Kidney (tissue), 14 donors: ENCODE results near the gene EHD3. TPM values are rescaled to one million over a fixed set of nuclear protein-coding genes. Genes with fewer than 3 reads are reported as not detected.

Experiments
- DNase-seq, 5 donors: peaks; one replicate each; pipeline ENCODE4 v3.0.0-alpha.2; 2013 to 2020
- FAIRE-seq: peaks from 2 replicates; lab custom pipeline; 2012; peaks lifted over from hg19 to GRCh38; lab: Jason Lieb, UNC
- H3K27ac ChIP-seq, 2 donors: one replicate each; pipeline ENCODE4 v1.7.0; 2013; ENCODE audit warnings: low read depth in 2 of 2, low read length in 2 of 2, inconsistent platforms in 1 of 2
- H3K27me3 ChIP-seq: one replicate; pipeline ENCODE4 v1.7.1; 2013; ENCODE audit warnings: low read length, inconsistent platforms; ENCODE audit not compliant: control insufficient read depth, insufficient read depth
- H3K36me3 ChIP-seq, 3 donors: one replicate each; pipeline versions ENCODE4 v1.7.0 to v1.7.1; 2013; ENCODE audit warnings: low read length in 3 of 3, control low read depth in 1 of 3, inconsistent platforms in 1 of 3; ENCODE audit not compliant: insufficient read depth in 3 of 3, control insufficient read depth in 2 of 3
- H3K4me1 ChIP-seq, 3 donors: one replicate each; pipeline versions ENCODE4 v1.7.0 to v1.7.1; 2013; ENCODE audit warnings: low read length in 3 of 3, inconsistent platforms in 1 of 3, low read depth in 1 of 3; ENCODE audit not compliant: control insufficient read depth in 2 of 3, insufficient read depth in 2 of 3
- H3K4me3 ChIP-seq, 3 donors: one replicate each; pipeline versions ENCODE4 v1.7.0 to v1.8.1; 2013; ENCODE audit warnings: low read length in 3 of 3, control low read depth in 1 of 3, inconsistent platforms in 1 of 3
- H3K9ac ChIP-seq, 3 donors: one replicate each; pipeline versions ENCODE4 v1.7.0 to v1.7.1; 2013; ENCODE audit warnings: low read length in 3 of 3, control low read depth in 1 of 3, inconsistent platforms in 1 of 3
- H3K9me3 ChIP-seq, 3 donors: one replicate each; pipeline versions ENCODE4 v1.7.0 to v1.7.1; 2013; ENCODE audit warnings: low read length in 3 of 3, control low read depth in 1 of 3, inconsistent platforms in 1 of 3; ENCODE audit not compliant: control insufficient read depth in 2 of 3, insufficient read depth in 1 of 3
- intact Hi-C: fragments of 100-400 bp; cut with DNase I; formaldehyde crosslinking; loops from one replicate; pipeline ENCODE4 v1.11.1; 2022
- polyA plus RNA-seq: library from polyadenylated mRNA; stranded (reverse); fragments of 350-450 nt; fragmentation: Illumina TruSeq; extraction: RNeasy Lipid Tissue Mini Kit (QIAGEN cat#74804); gene quantifications from one replicate; pipeline ENCODE4 v1.2.3, GENCODE V29; 2014; ENCODE audit warnings: low read depth, low replicate concordance; ENCODE audit not compliant: insufficient read depth
- total RNA-seq: library from RNA; stranded (reverse); fragmentation: NEBNext Ultra II Directional; extraction: Animal tissue kit (Norgen Biotek cat#: 25700); gene quantifications from one replicate; pipeline ENCODE4 v1.2.1, GENCODE V29; 2021
- TF ChIP-seq, protein P1 (sequence below): IDR thresholded peaks from 3 replicates; pipeline ENCODE4 v1.5.1; 2012; ENCODE audit warnings: mild to moderate bottlenecking, moderate library complexity, borderline replicate concordance; ENCODE audit not compliant: insufficient read depth; ENCODE audit errors: extremely low read depth
- donor health status: control.
- donor health status: control.
- donor health status: control.
- donor health status: control.
- donor health status: control.
- donor health status: DM: yes; HTN: yes; CAD: no.
- donor health status: Normal renal cell carcinoma (clear cell type).

Gene EHD3
- total and polyA plus RNA-seq, 2 donors from 2014 or later = 9.5 to 45.3 TPM

DNA sequence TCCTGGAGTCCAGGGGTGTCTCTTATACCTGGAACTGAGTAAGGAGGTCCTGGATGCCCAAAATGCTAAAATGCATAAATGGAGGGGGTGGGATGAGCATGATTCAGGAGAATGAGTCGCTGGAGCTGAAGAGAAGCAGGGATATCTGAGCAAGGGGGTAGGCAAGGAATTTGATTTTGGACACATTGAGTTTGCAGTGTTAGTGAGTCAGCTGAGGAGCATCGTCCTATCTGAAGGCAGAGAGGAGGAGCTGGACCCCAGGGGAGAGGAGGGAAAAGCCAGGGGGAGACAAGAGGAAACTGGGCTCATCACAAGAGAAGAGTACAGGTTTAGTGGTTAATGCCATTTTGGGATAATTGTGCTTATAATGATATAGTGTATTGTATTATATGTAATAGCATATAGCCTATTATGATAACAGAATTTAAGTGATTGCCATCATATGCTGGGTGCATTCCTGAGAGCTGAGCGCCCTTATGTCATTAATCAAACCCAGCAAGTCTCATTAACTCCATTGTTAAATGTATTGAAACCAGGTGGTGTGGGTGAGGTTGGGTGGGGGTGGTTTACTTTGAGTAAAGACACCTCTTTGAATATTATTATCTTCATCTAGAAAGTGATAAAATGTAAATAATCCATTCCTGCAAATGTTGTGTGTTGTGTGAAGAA, 12.4 kb downstream of the EHD3 start:
- TF ChIP-seq, protein P1, sequence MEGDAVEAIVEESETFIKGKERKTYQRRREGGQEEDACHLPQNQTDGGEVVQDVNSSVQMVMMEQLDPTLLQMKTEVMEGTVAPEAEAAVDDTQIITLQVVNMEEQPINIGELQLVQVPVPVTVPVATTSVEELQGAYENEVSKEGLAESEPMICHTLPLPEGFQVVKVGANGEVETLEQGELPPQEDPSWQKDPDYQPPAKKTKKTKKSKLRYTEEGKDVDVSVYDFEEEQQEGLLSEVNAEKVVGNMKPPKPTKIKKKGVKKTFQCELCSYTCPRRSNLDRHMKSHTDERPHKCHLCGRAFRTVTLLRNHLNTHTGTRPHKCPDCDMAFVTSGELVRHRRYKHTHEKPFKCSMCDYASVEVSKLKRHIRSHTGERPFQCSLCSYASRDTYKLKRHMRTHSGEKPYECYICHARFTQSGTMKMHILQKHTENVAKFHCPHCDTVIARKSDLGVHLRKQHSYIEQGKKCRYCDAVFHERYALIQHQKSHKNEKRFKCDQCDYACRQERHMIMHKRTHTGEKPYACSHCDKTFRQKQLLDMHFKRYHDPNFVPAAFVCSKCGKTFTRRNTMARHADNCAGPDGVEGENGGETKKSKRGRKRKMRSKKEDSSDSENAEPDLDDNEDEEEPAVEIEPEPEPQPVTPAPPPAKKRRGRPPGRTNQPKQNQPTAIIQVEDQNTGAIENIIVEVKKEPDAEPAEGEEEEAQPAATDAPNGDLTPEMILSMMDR = no peak

GRCh38 chr2:31247711-31248110, 13.8 kb downstream of the EHD3 start:
- Histone ChIP-seq H3K27ac (no peak overlapping the region), H3K9ac (no peak overlapping the region), H3K36me3 (peaks cover 0 to 10% (median 6%) of the 10 kb centered on the region in 3 donors), H3K27me3 (no peaks in the 10 kb centered on the region), H3K4me1 (no peaks in the 10 kb centered on the region), H3K4me3 (no peak overlapping the region), H3K9me3 (no peaks in the 10 kb centered on the region)
- FAIRE-seq = no peak
- intact Hi-C loops = no loop called here
- DNase-seq = no peak
- TF ChIP-seq, protein P1 = no peak

More for the DNA sequence above, 12.4 kb downstream of the EHD3 start:
- Histone ChIP-seq H3K4me1 (no peaks in the 10 kb centered on the region), H3K27ac (no peak overlapping the region), H3K27me3 (no peaks in the 10 kb centered on the region), H3K36me3 (peaks cover 0 to 10% (median 6%) of the 10 kb centered on the region in 3 donors), H3K9me3 (no peaks in the 10 kb centered on the region), H3K9ac (no peak overlapping the region), H3K4me3 (no peak overlapping the region)
- intact Hi-C loops = no loop called here
- DNase-seq (no peak), FAIRE-seq (no peak)

GRCh38 chr2:31248139-31248538, 14.2 kb downstream of the EHD3 start:
- TF ChIP-seq, protein P1 = no peak
- peaks cover 0 to 10% (median 6%) of the 10 kb centered on the region in 3 donors for H3K36me3 ChIP-seq
- no peaks in the 10 kb centered on the region for H3K9me3 ChIP-seq
- no peak overlapping the region for H3K4me3 ChIP-seq
- DNase-seq (no peak), FAIRE-seq (no peak)
- no peaks in the 10 kb centered on the region for H3K27me3 ChIP-seq
- intact Hi-C loops = no loop called here
- no peak overlapping the region for H3K9ac ChIP-seq
- H3K27ac ChIP-seq = no peak overlapping the region
- no peaks in the 10 kb centered on the region for H3K4me1 ChIP-seq
